ENCODE results near the gene PATJ. TPM values are rescaled to one million over a fixed set of nuclear protein-coding genes. Genes with fewer than 3 reads are reported as not detected.

Gene PATJ
- total RNA-seq, 1 experiment from 2014 or later: 48.8 TPM

GRCh38 chr1:61748566-61748965 is 6.3 kb downstream of the PATJ start:
- ChIA-PET RAD21 (ENCODE audit: low non-redundant PET in 1 of 2, low total read pairs in 2 of 2, uncharacterized antibody in 2 of 2, unreplicated experiment in 2 of 2) (no interaction called here), CTCF (no interaction called here), POLR2A (no interaction called here)
- Histone ChIP-seq H3K79me2 (ENCODE audit: insufficient read depth, low read length) (peaks cover 86% of the 10 kb centered on the region), H3K4me2 (ENCODE audit: low read length) (no peak overlapping the region), H3K4me3 (replicated peaks in 1 of 2; ENCODE audit: low read depth in 1 of 2, low read length in 2 of 2) (no peak overlapping the region), H3K9ac (ENCODE audit: low read length) (no peak overlapping the region), H3K4me1 (ENCODE audit: control insufficient read depth in 1 of 2, insufficient read depth in 2 of 2, low read length in 2 of 2) (peaks cover 12 to 22% of the 10 kb centered on the region in 2 experiments; a peak in 3 of 4 replicates), H2AFZ (ENCODE audit: low read depth, low read length, poor library complexity, severe bottlenecking) (no peak overlapping the region), H3K27ac (ENCODE audit: low read depth, low read length) (no peak overlapping the region), H4K20me1 (ENCODE audit: insufficient read depth) (no peaks in the 10 kb centered on the region), H3K9me3 (ENCODE audit: control insufficient read depth in 1 of 2, insufficient read depth in 1 of 2, low read depth in 1 of 2, low read length in 2 of 2) (no peaks in the 10 kb centered on the region), H3K27me3 (ENCODE audit: insufficient read depth, low read length) (no peaks in the 10 kb centered on the region), H3K36me3 (ENCODE audit: control insufficient read depth in 1 of 2, insufficient read depth in 2 of 2, low read length in 2 of 2) (no peaks in the 10 kb centered on the region), H3K9me2 (ENCODE audit: insufficient read depth) (no peaks in the 10 kb centered on the region)
- ATAC-seq (no peak), DNase-seq (ENCODE audit: low read depth, low spot score) (no peak)
- intact Hi-C loops (cut with micrococcal nuclease): no loop called here
- BruUV-seq (replicated peaks): no TSS peak
- TF ChIP-seq SRF (IDR thresholded peaks at IDR 0.05; ENCODE audit: low read depth): no peak
- no peak for TF ChIP-seq EGR1 (IDR thresholded peaks at IDR 0.05; ENCODE audit: low read depth)
- TF ChIP-seq ELF1 (IDR thresholded peaks at IDR 0.05; ENCODE audit: borderline replicate concordance, low read depth): no peak
- TF ChIP-seq SIN3A (IDR thresholded peaks at IDR 0.05; ENCODE audit: low read depth): no peak
- no peak for TF ChIP-seq REST (IDR thresholded peaks at IDR 0.05; ENCODE audit: low read depth)

- no peak overlapping the region for H3K4me3 ChIP-seq (replicated peaks in 1 of 2; ENCODE audit: low read depth in 1 of 2, low read length in 2 of 2)
- H4K20me1 ChIP-seq (ENCODE audit: insufficient read depth): no peaks in the 10 kb centered on the region
- no TSS peak for BruUV-seq (replicated peaks)
- no peaks in the 10 kb centered on the region for H3K27me3 ChIP-seq (ENCODE audit: insufficient read depth, low read length)
- no peak overlapping the region for H3K9ac ChIP-seq (ENCODE audit: low read length)
- no peak overlapping the region for H2AFZ ChIP-seq (ENCODE audit: low read depth, low read length, poor library complexity, severe bottlenecking)
- peaks cover 85% of the 10 kb centered on the region for H3K79me2 ChIP-seq (ENCODE audit: insufficient read depth, low read length)
- peaks cover 14 to 25% of the 10 kb centered on the region in 2 experiments for H3K4me1 ChIP-seq (ENCODE audit: control insufficient read depth in 1 of 2, insufficient read depth in 2 of 2, low read length in 2 of 2)
- CTCF ChIA-PET: no interaction called here
- ATAC-seq (no peak), DNase-seq (ENCODE audit: low read depth, low spot score) (no peak)
- no peaks in the 10 kb centered on the region for H3K36me3 ChIP-seq (ENCODE audit: control insufficient read depth in 1 of 2, insufficient read depth in 2 of 2, low read length in 2 of 2)
- TF ChIP-seq ATF3 (IDR thresholded peaks at IDR 0.05): no peak
- no peak for TF ChIP-seq YY1 (IDR thresholded peaks at IDR 0.05; ENCODE audit: extremely low read depth, insufficient replicate concordance, low read depth, low read length)
- no peaks in the 10 kb centered on the region for H3K9me3 ChIP-seq (ENCODE audit: control insufficient read depth in 1 of 2, insufficient read depth in 1 of 2, low read depth in 1 of 2, low read length in 2 of 2)
- H3K4me2 ChIP-seq (ENCODE audit: low read length): no peak overlapping the region
- RAD21 ChIA-PET (ENCODE audit: low non-redundant PET in 1 of 2, low total read pairs in 2 of 2, uncharacterized antibody in 2 of 2, unreplicated experiment in 2 of 2): no interaction called here
- H3K27ac ChIP-seq (ENCODE audit: low read depth, low read length): no peak overlapping the region
- no peaks in the 10 kb centered on the region for H3K9me2 ChIP-seq (ENCODE audit: insufficient read depth)
- POLR2A ChIA-PET: no interaction called here
- intact Hi-C loops (cut with micrococcal nuclease): no loop called here
Observed at GRCh38 chr1:61749574-61749973, 7.3 kb downstream of the PATJ start.
